H1 (cell line): Measurements from ENCODE around the gene F11R. TPM values are rescaled to one million over a fixed set of nuclear protein-coding genes. Genes with fewer than 3 reads are reported as not detected.
"Not testable (repeated sequence)": the region's sequence is repeated elsewhere in the genome, so short reads cannot be mapped to it uniquely, and the experiment has no call there.

Experiments
- CTCF ChIA-PET: fragments of 300-600 bp; sonication (Branson Sonifier 250); formaldehyde crosslinking; loops from one replicate; lab custom pipeline; 2021; ENCODE audit not compliant: partially characterized antibody; lab: Charles Lee
- POLR2A ChIA-PET: fragments of 300-600 bp; sonication (Branson Sonifier 250); formaldehyde crosslinking; loops from one replicate; lab custom pipeline; 2021; ENCODE audit warnings: inconsistent platforms; ENCODE audit not compliant: partially characterized antibody; lab: Charles Lee
- DNase-seq, 2 experiments: peaks; one replicate each; pipeline versions ENCODE4 v3.0.0 to v3.0.0-alpha.2; 2010 to 2022; ENCODE audit warnings: low spot score in 2 of 2, low read depth in 1 of 2, mixed read lengths in 1 of 2
- FAIRE-seq: peaks from 2 replicates; lab custom pipeline; 2011; peaks lifted over from hg19 to GRCh38; lab: Jason Lieb, UNC
- H2AFZ ChIP-seq: 2 replicates; pipeline ENCODE4 v1.8.1; 2012; ENCODE audit warnings: low read length, inconsistent platforms
- H2AK5ac ChIP-seq: 2 replicates; pipeline ENCODE4 v1.6.1; 2013; ENCODE audit warnings: low read depth, low read length
- H2BK120ac ChIP-seq: replicated peaks from 2 replicates; pipeline ENCODE3; 2013; ENCODE audit warnings: low read depth, low read length, inconsistent platforms
- H2BK12ac ChIP-seq: 2 replicates; pipeline ENCODE4 v1.6.1; 2013; ENCODE audit warnings: low read depth, low read length
- H2BK15ac ChIP-seq: 2 replicates; pipeline ENCODE4 v1.6.1; 2013; ENCODE audit warnings: low read length
- H2BK20ac ChIP-seq: 2 replicates; pipeline ENCODE4 v1.6.1; 2013; ENCODE audit warnings: low read length
- H2BK5ac ChIP-seq: 2 replicates; pipeline ENCODE4 v1.6.1; 2013; ENCODE audit warnings: low read depth, low read length
- H3K14ac ChIP-seq: 2 replicates; pipeline ENCODE4 v1.6.1; 2013; ENCODE audit warnings: inconsistent platforms; ENCODE audit not compliant: insufficient read length
- H3K18ac ChIP-seq: 2 replicates; pipeline ENCODE4 v1.6.1; 2013; ENCODE audit warnings: low read length; ENCODE audit errors: extremely low read depth
- H3K23ac ChIP-seq: 2 replicates; pipeline ENCODE4 v1.6.1; 2013; ENCODE audit warnings: inconsistent platforms; ENCODE audit not compliant: insufficient read length
- H3K23me2 ChIP-seq: 2 replicates; pipeline ENCODE4 v1.6.1; 2013; ENCODE audit warnings: low read depth, low read length
- H3K27ac ChIP-seq: 2 replicates; pipeline ENCODE4 v1.6.1; 2011; ENCODE audit warnings: low read depth, low read length, inconsistent platforms
- H3K27me3 ChIP-seq, 4 experiments: replicated peaks in 1 of 4; 1 replicate in 1 of 4; 2 replicates in 3 of 4; pipeline versions ENCODE4 v1.6.1 to v1.8.1; 2011 to 2013; ENCODE audit warnings: low read length in 3 of 4, mild to moderate bottlenecking in 3 of 4, inconsistent platforms in 2 of 4, mixed read lengths in 2 of 4, moderate library complexity in 1 of 4; ENCODE audit not compliant: control insufficient read depth in 3 of 4, insufficient read depth in 3 of 4; ENCODE audit errors: extremely low read depth in 1 of 4
- H3K36me3 ChIP-seq, 4 experiments: 2 replicates each; pipeline versions ENCODE4 v1.6.1 to v1.8.1; 2011 to 2013; ENCODE audit warnings: mild to moderate bottlenecking in 4 of 4, low read length in 3 of 4, moderate library complexity in 2 of 4, control low read depth in 1 of 4, inconsistent platforms in 1 of 4; ENCODE audit not compliant: insufficient read depth in 4 of 4, control insufficient read depth in 2 of 4
- H3K4ac ChIP-seq: replicated peaks from 2 replicates; pipeline ENCODE3; 2013; ENCODE audit warnings: low read length, low read depth, mixed read lengths, inconsistent platforms; ENCODE audit not compliant: insufficient read length
- H3K4me1 ChIP-seq, 4 experiments: replicated peaks in 1 of 4; 1 replicate in 1 of 4; 2 replicates in 3 of 4; pipeline versions ENCODE4 v1.6.1 to v1.8.1; 2011 to 2013; ENCODE audit warnings: low read length in 3 of 4, inconsistent platforms in 2 of 4, mixed read lengths in 1 of 4; ENCODE audit not compliant: insufficient read depth in 4 of 4, control insufficient read depth in 3 of 4
- H3K4me2 ChIP-seq, 2 experiments: 2 replicates each; pipeline versions ENCODE4 v1.6.1 to v1.8.1; 2011 to 2013; ENCODE audit warnings: low read depth in 2 of 2, low read length in 2 of 2, control low read depth in 1 of 2, inconsistent platforms in 1 of 2, mild to moderate bottlenecking in 1 of 2; ENCODE audit not compliant: insufficient read depth in 1 of 2
- H3K4me3 ChIP-seq, 4 experiments: fragments of 200-600, 300-600 bp in 1 of 4; sonication (generic), shearing (Covaris generic), sonication (Bioruptor Twin) in 1 of 4; 2 replicates each; pipeline versions ENCODE4 v1.5.1 to v1.8.1; 2011 to 2016; ENCODE audit warnings: low read length in 4 of 4, low read depth in 3 of 4, control low read depth in 2 of 4, inconsistent platforms in 2 of 4, mild to moderate bottlenecking in 2 of 4, mixed read lengths in 1 of 4, moderate library complexity in 1 of 4; ENCODE audit not compliant: insufficient read depth in 2 of 4; ENCODE audit errors: extremely low read depth in 1 of 4
- H3K56ac ChIP-seq: replicated peaks from 2 replicates; pipeline ENCODE3; 2013; ENCODE audit warnings: low read depth, mild to moderate bottlenecking, mixed read lengths, low read length, inconsistent platforms; ENCODE audit not compliant: insufficient read length
- H3K79me1 ChIP-seq: 2 replicates; pipeline ENCODE4 v1.6.1; 2013; ENCODE audit warnings: low read depth, low read length, control low read depth
- H3K79me2 ChIP-seq, 2 experiments: 2 replicates each; pipeline versions ENCODE4 v1.6.1 to v1.8.1; 2012 to 2013; ENCODE audit warnings: low read length in 2 of 2, mild to moderate bottlenecking in 2 of 2, inconsistent platforms in 1 of 2; ENCODE audit not compliant: insufficient read depth in 2 of 2, control insufficient read depth in 1 of 2
- H3K9ac ChIP-seq, 4 experiments: replicated peaks in 1 of 4; 1 replicate in 1 of 4; 2 replicates in 3 of 4; pipeline versions ENCODE4 v1.6.1 to v1.8.1; 2011 to 2013; ENCODE audit warnings: low read depth in 3 of 4, low read length in 3 of 4, control low read depth in 2 of 4, mild to moderate bottlenecking in 2 of 4, moderate library complexity in 2 of 4, inconsistent platforms in 1 of 4; ENCODE audit errors: extremely low read depth in 1 of 4
- H3K9me3 ChIP-seq, 2 experiments: 2 replicates each; pipeline versions ENCODE4 v1.6.1 to v1.8.1; 2012 to 2013; ENCODE audit warnings: mild to moderate bottlenecking in 2 of 2, moderate library complexity in 2 of 2, control low read depth in 1 of 2, inconsistent platforms in 1 of 2, low read depth in 1 of 2, low read length in 1 of 2, mixed read lengths in 1 of 2; ENCODE audit not compliant: insufficient read depth in 2 of 2
- H4K20me1 ChIP-seq, 2 experiments: replicated peaks in 1 of 2; 2 replicates each; pipeline versions ENCODE3 to v1.8.1; 2011 to 2013; ENCODE audit warnings: inconsistent platforms in 2 of 2, low read length in 2 of 2, mild to moderate bottlenecking in 1 of 2; ENCODE audit not compliant: insufficient read depth in 2 of 2, control insufficient read depth in 1 of 2
- H4K5ac ChIP-seq: 2 replicates; pipeline ENCODE4 v1.6.1; 2013; ENCODE audit warnings: low read length, low read depth, mixed read lengths, inconsistent platforms; ENCODE audit not compliant: insufficient read length
- H4K8ac ChIP-seq: 2 replicates; pipeline ENCODE4 v1.8.0; 2013; ENCODE audit warnings: mild to moderate bottlenecking, moderate library complexity, low read length, inconsistent platforms; ENCODE audit not compliant: insufficient read depth; ENCODE audit errors: extremely low read depth
- H4K91ac ChIP-seq: replicated peaks from 2 replicates; pipeline ENCODE3; 2013; ENCODE audit warnings: low read length, mixed read lengths, inconsistent platforms; ENCODE audit not compliant: insufficient read length
- WGBS, 2 experiments: shearing (Covaris generic) in 1 of 2; methylation state at CpG; one replicate each; pipeline versions ENCODE4 v1.1.6 to v1.1.7; 2013 to 2015; ENCODE audit warnings: low lambda C conversion rate in 2 of 2, mixed read lengths in 2 of 2, inconsistent platforms in 1 of 2, low coverage in 1 of 2, missing lambda C conversion rate in 1 of 2; ENCODE audit not compliant: insufficient replicate concordance in 2 of 2, insufficient coverage in 1 of 2, insufficient read length in 1 of 2; ENCODE audit errors: extremely low coverage in 1 of 2, missing lambda C conversion rate in 1 of 2; 5-methylcytosine and 5-hydroxymethylcytosine counted together
- polyA plus RNA-seq, 7 experiments: library from polyadenylated mRNA; depleted of rRNA in 3 of 7; stranded (reverse) in 5 of 7; unstranded in 2 of 7; fragments of >200 nt in 5 of 7; fragments of 200-250 nt in 2 of 7; gene quantifications; 1 replicate in 5 of 7; 2 replicates in 1 of 7; 4 replicates in 1 of 7; pipeline versions ENCODE4 v1.2.1 to v1.2.3, GENCODE V29; 2011 to 2013; ENCODE audit warnings: missing spikeins in 2 of 7, mixed read lengths in 2 of 7
- total RNA-seq: library from RNA; stranded (reverse); fragmentation: NEBNext Ultra II Directional; extraction: Animal tissue kit (Norgen Biotek cat#: 25700); gene quantifications from 2 replicates; pipeline ENCODE4 v1.2.1, GENCODE V29; 2021

The F11R gene
- total and polyA plus RNA-seq, 2 of the 8 experiments (the other 6 are each of a cell fraction or from before 2014, with no cell fraction given) = 159 to 200 TPM

DNA sequence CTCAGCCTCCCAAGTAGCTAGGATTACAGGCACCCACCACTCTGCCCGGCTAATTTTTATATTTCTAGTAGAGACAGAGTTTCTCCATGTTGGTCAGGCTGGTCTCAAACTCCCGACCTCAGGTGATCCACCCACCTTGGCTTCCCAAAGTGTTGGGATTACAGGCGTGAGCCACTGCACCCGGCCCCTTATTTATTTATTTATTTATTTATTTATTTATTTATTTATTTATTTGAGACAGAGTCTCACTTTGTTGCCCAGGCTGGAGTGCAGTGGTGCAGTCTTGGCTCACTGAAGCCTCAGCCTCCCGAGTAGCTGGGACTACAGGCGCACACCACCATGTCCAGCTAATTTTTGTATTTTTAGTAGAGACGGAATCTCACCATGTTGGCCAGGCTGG, 44.7 kb upstream of the F11R start:
- not testable (repeated sequence) for FAIRE-seq, H2AK5ac ChIP-seq, H2AFZ ChIP-seq, H2BK5ac ChIP-seq, H2BK120ac ChIP-seq, H4K91ac ChIP-seq, H4K8ac ChIP-seq, H4K5ac ChIP-seq, H2BK20ac ChIP-seq, H3K14ac ChIP-seq, H3K23me2 ChIP-seq, H3K4me2 ChIP-seq, H3K4me1 ChIP-seq, H3K79me2 ChIP-seq, DNase-seq, H3K27me3 ChIP-seq, H3K18ac ChIP-seq, H3K9me3 ChIP-seq, H2BK12ac ChIP-seq, H2BK15ac ChIP-seq, H3K27ac ChIP-seq, H3K4ac ChIP-seq, H3K56ac ChIP-seq, H4K20me1 ChIP-seq, H3K36me3 ChIP-seq, H3K23ac ChIP-seq, H3K79me1 ChIP-seq, H3K9ac ChIP-seq, H3K4me3 ChIP-seq
- 91% methylated on average over 7 of the region's 7 CpGs; no CpG with 5 or more reads in 1 of the 2 experiments for WGBS, 2 experiments
- ChIA-PET POLR2A (interaction anchor here (1.2 kb wide), 1 partner anchor 28 kb away, joined by 4 read pairs; no protein-coding TSS in a partner anchor), CTCF (interaction anchor here (1.8 to 17.8 kb wide), 2 partner anchors 32 kb away, joined by 10 to 282 read pairs; partner anchors contain the start of gene KLHDC9)

DNA sequence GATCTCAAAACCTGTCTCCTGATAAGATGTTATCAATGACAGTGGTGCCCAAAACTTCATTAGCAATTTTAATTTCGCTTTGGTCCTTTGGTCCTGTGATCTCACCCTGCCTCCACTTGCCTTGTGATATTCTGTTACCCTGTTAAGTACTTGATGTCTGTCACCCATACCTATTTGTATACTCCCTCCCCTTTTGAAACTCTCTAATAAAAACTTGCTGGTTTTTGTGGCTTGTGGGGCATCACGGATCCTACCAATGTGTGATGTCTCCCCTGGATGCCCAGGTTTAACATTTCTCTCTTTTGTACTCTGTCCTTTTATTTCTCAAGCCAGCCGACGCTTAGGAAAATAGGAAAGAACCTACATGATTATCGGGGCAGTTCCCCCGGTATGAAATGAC, 43.0 kb upstream of the F11R start:
- POLR2A ChIA-PET, H3K4me2 ChIP-seq, H3K4me3 ChIP-seq, H3K79me2 ChIP-seq, H3K27ac ChIP-seq, H2AFZ ChIP-seq, H3K14ac ChIP-seq, H4K5ac ChIP-seq, H2BK5ac ChIP-seq, H4K20me1 ChIP-seq, H4K91ac ChIP-seq, H2BK12ac ChIP-seq, H3K56ac ChIP-seq, H3K23ac ChIP-seq, H3K18ac ChIP-seq, DNase-seq, H3K27me3 ChIP-seq, H3K79me1 ChIP-seq, H3K36me3 ChIP-seq, H2BK20ac ChIP-seq, H2BK15ac ChIP-seq, FAIRE-seq, H2AK5ac ChIP-seq, H3K23me2 ChIP-seq, H3K9ac ChIP-seq, H3K9me3 ChIP-seq, H4K8ac ChIP-seq, H3K4me1 ChIP-seq, H3K4ac ChIP-seq, H2BK120ac ChIP-seq: not testable (repeated sequence)
- WGBS, 2 experiments = 76% methylated on average over 6 of the region's 6 CpGs; no CpG with 5 or more reads in 1 of the 2 experiments
- CTCF ChIA-PET = interaction anchor here (1.2 to 1.8 kb wide), 2 partner anchors 22 to 33 kb away, joined by 4 to 10 read pairs; partner anchors contain the start of gene KLHDC9
